ENCODE data around the gene DLGAP1.

The DLGAP1 gene

GRCh38 chr18:3993941-3994687, 461.0 kb downstream of the DLGAP1 start:
- no peak for DNase-seq
- Histone ChIP-seq H3K4me1 (no peaks in the 10 kb centered on the region), H3K9me3 (no peaks in the 10 kb centered on the region), H3K36me3 (no peaks in the 10 kb centered on the region), H3K4me3 (ENCODE audit: low read depth, low read length) (no peak overlapping the region), H3K27me3 (no peaks in the 10 kb centered on the region)
- no peak for TF ChIP-seq CTCF (IDR thresholded peaks at IDR 0.05; ENCODE audit: low read depth, low read length)

GRCh38 chr18:3985664-3986063, 469.4 kb downstream of the DLGAP1 start:
- Histone ChIP-seq H3K9me3 (no peaks in the 10 kb centered on the region), H3K27me3 (no peaks in the 10 kb centered on the region), H3K4me1 (no peaks in the 10 kb centered on the region), H3K4me3 (ENCODE audit: low read depth, low read length) (no peak overlapping the region), H3K36me3 (no peaks in the 10 kb centered on the region)
- no peak for TF ChIP-seq CTCF (IDR thresholded peaks at IDR 0.05; ENCODE audit: low read depth, low read length)
- no peak for DNase-seq

- no peaks in the 10 kb centered on the region for H3K9me3 ChIP-seq
- H3K27me3 ChIP-seq: no peaks in the 10 kb centered on the region
- no peak for TF ChIP-seq CTCF (IDR thresholded peaks at IDR 0.05; ENCODE audit: low read depth, low read length)
- no peak overlapping the region for H3K4me3 ChIP-seq (ENCODE audit: low read depth, low read length)
- H3K4me1 ChIP-seq: no peaks in the 10 kb centered on the region
- H3K36me3 ChIP-seq: no peaks in the 10 kb centered on the region
- no peak for DNase-seq
Observed at GRCh38 chr18:3985020-3985419, 470.1 kb downstream of the DLGAP1 start.

- no peak for TF ChIP-seq CTCF (IDR thresholded peaks at IDR 0.05; ENCODE audit: low read depth, low read length)
Observed at GRCh38 chr18:3984163-3984757, 470.8 kb downstream of the DLGAP1 start.

GRCh38 chr18:3983351-3983969, 471.6 kb downstream of the DLGAP1 start:
- DNase-seq: no peak
- Histone ChIP-seq H3K36me3 (no peaks in the 10 kb centered on the region), H3K9me3 (no peaks in the 10 kb centered on the region), H3K4me1 (no peaks in the 10 kb centered on the region), H3K4me3 (ENCODE audit: low read depth, low read length) (no peak overlapping the region), H3K27me3 (no peaks in the 10 kb centered on the region)
- TF ChIP-seq CTCF (IDR thresholded peaks at IDR 0.05; ENCODE audit: low read depth, low read length): no peak

More at GRCh38 chr18:3984163-3984757, 470.8 kb downstream of the DLGAP1 start:
- Histone ChIP-seq H3K4me3 (ENCODE audit: low read depth, low read length) (no peak overlapping the region), H3K36me3 (no peaks in the 10 kb centered on the region), H3K27me3 (no peaks in the 10 kb centered on the region), H3K4me1 (no peaks in the 10 kb centered on the region), H3K9me3 (no peaks in the 10 kb centered on the region)
- no peak for DNase-seq

GRCh38 chr18:3982541-3982940, 472.6 kb downstream of the DLGAP1 start:
- no peaks in the 10 kb centered on the region for H3K4me1 ChIP-seq
- no peaks in the 10 kb centered on the region for H3K9me3 ChIP-seq
- DNase-seq: no peak
- no peak for TF ChIP-seq CTCF (IDR thresholded peaks at IDR 0.05; ENCODE audit: low read depth, low read length)
- no peak overlapping the region for H3K4me3 ChIP-seq (ENCODE audit: low read depth, low read length)
- H3K27me3 ChIP-seq: no peaks in the 10 kb centered on the region
- no peaks in the 10 kb centered on the region for H3K36me3 ChIP-seq
